GM19328 (cell line): Measurements from ENCODE around the gene GNG2.

Source experiments
- ATAC-seq: cut with Tn5 transposase; IDR thresholded peaks from one replicate; pipeline ENCODE4 v1.9.1; 2021; ENCODE audit warnings: mild to moderate bottlenecking, moderate library complexity; ENCODE audit not compliant: unreplicated experiment

The GNG2 gene

GRCh38 chr14:51938137-51938536, 77.7 kb downstream of the GNG2 start:
- no peak for ATAC-seq

- ATAC-seq = no peak
Measured at GRCh38 chr14:51938821-51939220, 78.4 kb downstream of the GNG2 start.

GRCh38 chr14:51939226-51939625, 78.8 kb downstream of the GNG2 start:
- no peak for ATAC-seq

GRCh38 chr14:51939755-51940301, 79.4 kb downstream of the GNG2 start:
- ATAC-seq = no peak

- ATAC-seq = no peak
Measured at GRCh38 chr14:51942971-51943370, 82.6 kb downstream of the GNG2 start.

GRCh38 chr14:51950007-51950406, 89.6 kb downstream of the GNG2 start:
- ATAC-seq = no peak

GRCh38 chr14:51951656-51952055, 91.2 kb downstream of the GNG2 start:
- no peak for ATAC-seq

GRCh38 chr14:51954031-51954430, 93.6 kb downstream of the GNG2 start:
- ATAC-seq = no peak

- ATAC-seq = no peak
Measured at GRCh38 chr14:51954657-51955056, 94.2 kb downstream of the GNG2 start.

- no peak for ATAC-seq
Measured at GRCh38 chr14:51957950-51958349, 97.5 kb downstream of the GNG2 start.

GRCh38 chr14:51959928-51960327, 99.5 kb downstream of the GNG2 start:
- ATAC-seq = no peak

- ATAC-seq = no peak
Measured at GRCh38 chr14:51960866-51961265, 100.5 kb downstream of the GNG2 start.

GRCh38 chr14:51962711-51963110, 102.3 kb downstream of the GNG2 start:
- ATAC-seq = no peak

GRCh38 chr14:51963286-51963685, 102.9 kb downstream of the GNG2 start:
- no peak for ATAC-seq

- ATAC-seq = no peak
Measured at GRCh38 chr14:51967521-51967920, 107.1 kb downstream of the GNG2 start.

GRCh38 chr14:51969852-51970540, 109.6 kb downstream of the GNG2 start:
- no peak for ATAC-seq

- ATAC-seq = no peak
Measured at GRCh38 chr14:51972566-51972965, 112.2 kb downstream of the GNG2 start.

- ATAC-seq = no peak
Measured at GRCh38 chr14:51977075-51977474, 116.7 kb downstream of the GNG2 start.

- no peak for ATAC-seq
Measured at GRCh38 chr14:51978681-51979085, 118.3 kb downstream of the GNG2 start.

- ATAC-seq = no peak
Measured at GRCh38 chr14:51979088-51979709, 118.8 kb downstream of the GNG2 start.

GRCh38 chr14:51981218-51981854, 120.9 kb downstream of the GNG2 start:
- ATAC-seq = peak; percentile 56

GRCh38 chr14:51988221-51988620, 127.8 kb downstream of the GNG2 start:
- ATAC-seq = no peak
